ENCODE measurements around the gene NADSYN1.
A peak's percentile ranks its signal among the peaks of the same experiment; 100 is the strongest.

The NADSYN1 gene

GRCh38 chr11:71544525-71545214 is 91.7 kb downstream of the NADSYN1 start:
- H3K27me3 ChIP-seq (ENCODE audit: control insufficient read depth, insufficient read depth, low read length) = no peaks in the 10 kb centered on the region
- H3K4me1 ChIP-seq (ENCODE audit: control insufficient read depth, insufficient read depth, low read length) = peaks cover 6% of the 10 kb centered on the region; the same call in 1 of the 2 replicates
- H3K36me3 ChIP-seq (ENCODE audit: control insufficient read depth, insufficient read depth, low read length) = no peaks in the 10 kb centered on the region
- no peak overlapping the region for H3K9ac ChIP-seq (ENCODE audit: low read depth, low read length)
- no peak overlapping the region for H3K4me3 ChIP-seq (ENCODE audit: low read depth, low read length)
- H3K9me3 ChIP-seq (ENCODE audit: control insufficient read depth, insufficient read depth, low read length) = 0 out of 2 replicates have a peak, but pooled peaks cover 3% of the 10 kb centered on the region
- peak overlapping the region; percentile 52 for H3K27ac ChIP-seq (ENCODE audit: low read depth, low read length)

- Histone ChIP-seq H3K9me3 (ENCODE audit: control insufficient read depth, insufficient read depth, low read length) (0 out of 2 replicates have a peak, but pooled peaks cover 3% of the 10 kb centered on the region), H3K27me3 (ENCODE audit: control insufficient read depth, insufficient read depth, low read length) (no peaks in the 10 kb centered on the region), H3K4me3 (ENCODE audit: low read depth, low read length) (no peak overlapping the region), H3K9ac (ENCODE audit: low read depth, low read length) (no peak overlapping the region), H3K36me3 (ENCODE audit: control insufficient read depth, insufficient read depth, low read length) (no peaks in the 10 kb centered on the region), H3K4me1 (ENCODE audit: control insufficient read depth, insufficient read depth, low read length) (peaks cover 6% of the 10 kb centered on the region; the same call in 1 of the 2 replicates), H3K27ac (ENCODE audit: low read depth, low read length) (no peak overlapping the region)
These were observed 92.5 kb downstream of the NADSYN1 start for GRCh38 chr11:71545405-71545966.

- Histone ChIP-seq H3K4me3 (ENCODE audit: low read depth, low read length) (no peak within 1 kb of the TSS), H3K9ac (ENCODE audit: low read depth, low read length) (no peak within 1 kb of the TSS), H3K27me3 (ENCODE audit: control insufficient read depth, insufficient read depth, low read length) (no peaks in the 10 kb centered on the region), H3K36me3 (ENCODE audit: control insufficient read depth, insufficient read depth, low read length) (no peaks in the 10 kb centered on the region), H3K27ac (ENCODE audit: low read depth, low read length) (no peak within 1 kb of the TSS), H3K9me3 (ENCODE audit: control insufficient read depth, insufficient read depth, low read length) (0 out of 2 replicates have a peak, but pooled peaks cover 3% of the 10 kb centered on the region), H3K4me1 (ENCODE audit: control insufficient read depth, insufficient read depth, low read length) (peaks cover 6% of the 10 kb centered on the region; the same call in 1 of the 2 replicates)
These were observed 95.1 kb downstream of the NADSYN1 start, which contains the start of gene KRTAP5-9 for GRCh38 chr11:71548120-71548519. KRTAP5-9 (plus strand) TSS chr11:71548420; CDS start chr11:71548658, 238 bp downstream.

- Histone ChIP-seq H3K36me3 (ENCODE audit: control insufficient read depth, insufficient read depth, low read length) (no peaks in the 10 kb centered on the region), H3K9me3 (ENCODE audit: control insufficient read depth, insufficient read depth, low read length) (0 out of 2 replicates have a peak, but pooled peaks cover 3% of the 10 kb centered on the region), H3K27me3 (ENCODE audit: control insufficient read depth, insufficient read depth, low read length) (no peaks in the 10 kb centered on the region), H3K27ac (ENCODE audit: low read depth, low read length) (no peak overlapping the region), H3K4me3 (ENCODE audit: low read depth, low read length) (no peak overlapping the region), H3K9ac (ENCODE audit: low read depth, low read length) (no peak overlapping the region), H3K4me1 (ENCODE audit: control insufficient read depth, insufficient read depth, low read length) (peaks cover 6% of the 10 kb centered on the region; the same call in 1 of the 2 replicates)
These were observed 95.7 kb downstream of the NADSYN1 start for GRCh38 chr11:71548716-71549151.

Measured in HUES48 (cell line).